Sigmoid colon (tissue), 4 donors: ENCODE measurements around the gene AAMP.

Experiments
- POLR2AphosphoS5 ChIP-seq, 4 donors: sonication (generic); formaldehyde crosslinking; IDR thresholded peaks; one replicate each; pipeline ENCODE4 v1.6.1; 2017; ENCODE audit warnings: antibody characterized with exemption in 4 of 4
- TF ChIP-seq, protein P1 (sequence below), 4 experiments: fragments of 450-650 bp in 3 of 4; fragments of 200-600 bp in 1 of 4; IDR thresholded peaks; one replicate each; pipeline ENCODE4 v1.5.1; 2016 to 2019; ENCODE audit warnings: antibody characterized with exemption in 4 of 4, mild to moderate bottlenecking in 3 of 4, moderate library complexity in 2 of 4

DNA sequence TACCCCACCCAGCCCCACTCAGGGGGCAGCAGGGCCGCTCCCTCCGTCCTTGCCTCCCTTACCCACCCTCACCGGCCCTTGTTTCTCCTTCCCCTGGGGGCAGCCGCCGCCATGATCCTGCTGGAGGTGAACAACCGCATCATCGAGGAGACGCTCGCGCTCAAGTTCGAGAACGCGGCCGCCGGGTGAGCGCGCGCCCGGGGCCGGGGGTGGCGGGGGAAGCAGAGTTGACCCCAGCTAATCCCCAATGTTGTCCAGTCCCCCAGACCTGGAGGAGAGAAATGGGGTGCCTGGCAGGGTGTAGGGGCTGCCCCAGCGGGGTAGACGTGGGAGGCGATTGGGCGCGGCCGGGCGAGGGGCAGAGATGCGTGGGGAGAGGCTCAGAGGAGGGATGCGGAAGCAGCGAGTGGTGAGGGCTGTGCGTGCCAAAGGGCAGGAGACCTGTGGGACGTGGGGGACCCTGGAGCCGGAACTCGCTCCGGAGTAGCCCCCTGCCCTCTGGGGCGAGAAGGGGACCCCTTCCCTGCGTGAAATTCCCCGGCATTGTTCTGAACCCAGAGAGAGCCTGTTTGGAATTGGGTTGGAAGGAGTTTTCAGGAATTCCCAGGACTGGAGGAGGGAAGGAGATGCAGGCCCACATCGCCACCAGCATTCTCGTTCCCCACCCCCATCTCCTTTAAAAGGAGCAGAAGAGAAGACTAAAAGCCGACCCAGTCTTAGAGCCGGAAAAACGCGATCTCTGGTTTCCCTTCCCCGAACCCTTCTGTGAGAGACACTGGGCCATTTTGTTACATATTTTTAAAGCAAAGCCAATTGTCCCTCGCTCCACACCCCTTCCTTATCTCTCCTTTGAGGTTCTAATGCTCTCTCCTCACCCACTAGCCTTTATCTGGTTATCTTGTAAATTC, 52.3 kb downstream of the AAMP start:
- TF ChIP-seq, protein P1, sequence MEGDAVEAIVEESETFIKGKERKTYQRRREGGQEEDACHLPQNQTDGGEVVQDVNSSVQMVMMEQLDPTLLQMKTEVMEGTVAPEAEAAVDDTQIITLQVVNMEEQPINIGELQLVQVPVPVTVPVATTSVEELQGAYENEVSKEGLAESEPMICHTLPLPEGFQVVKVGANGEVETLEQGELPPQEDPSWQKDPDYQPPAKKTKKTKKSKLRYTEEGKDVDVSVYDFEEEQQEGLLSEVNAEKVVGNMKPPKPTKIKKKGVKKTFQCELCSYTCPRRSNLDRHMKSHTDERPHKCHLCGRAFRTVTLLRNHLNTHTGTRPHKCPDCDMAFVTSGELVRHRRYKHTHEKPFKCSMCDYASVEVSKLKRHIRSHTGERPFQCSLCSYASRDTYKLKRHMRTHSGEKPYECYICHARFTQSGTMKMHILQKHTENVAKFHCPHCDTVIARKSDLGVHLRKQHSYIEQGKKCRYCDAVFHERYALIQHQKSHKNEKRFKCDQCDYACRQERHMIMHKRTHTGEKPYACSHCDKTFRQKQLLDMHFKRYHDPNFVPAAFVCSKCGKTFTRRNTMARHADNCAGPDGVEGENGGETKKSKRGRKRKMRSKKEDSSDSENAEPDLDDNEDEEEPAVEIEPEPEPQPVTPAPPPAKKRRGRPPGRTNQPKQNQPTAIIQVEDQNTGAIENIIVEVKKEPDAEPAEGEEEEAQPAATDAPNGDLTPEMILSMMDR (IDR thresholded peaks at IDR 0.05) = no peak
- TF ChIP-seq POLR2AphosphoS5 (IDR thresholded peaks at IDR 0.05) = peak in 1 of 4 donors; percentile 14
